Neutrophil (primary cell): Measurements from ENCODE around the gene TGFB1.

Experiments
- H3K27ac ChIP-seq: fragments of 200-600 bp; sonication (generic); 2 replicates; pipeline ENCODE4 v1.5.1; 2016; ENCODE audit warnings: mild to moderate bottlenecking, moderate library complexity
- H3K27me3 ChIP-seq: fragments of 200-600 bp; sonication (generic); 2 replicates; pipeline ENCODE4 v1.6.0; 2016; ENCODE audit warnings: mild to moderate bottlenecking
- H3K36me3 ChIP-seq: fragments of 200-600 bp; sonication (generic); 2 replicates; pipeline ENCODE4 v1.5.1; 2017
- H3K4me1 ChIP-seq, 2 experiments: fragments of 200-600 bp in 1 of 2; sonication (generic) in 1 of 2; 1 replicate in 1 of 2; 2 replicates in 1 of 2; pipeline versions ENCODE4 v1.5.1 to v1.6.1; 2013 to 2016; ENCODE audit warnings: low read depth in 1 of 2, low read length in 1 of 2, mild to moderate bottlenecking in 1 of 2, moderate library complexity in 1 of 2; ENCODE audit not compliant: control insufficient read depth in 1 of 2, insufficient read depth in 1 of 2
- H3K4me3 ChIP-seq, 2 experiments: fragments of 200-600 bp in 1 of 2; sonication (generic) in 1 of 2; 1 replicate in 1 of 2; 2 replicates in 1 of 2; pipeline ENCODE4 v1.5.1; 2013 to 2016; ENCODE audit warnings: low read depth in 1 of 2, low read length in 1 of 2, mild to moderate bottlenecking in 1 of 2, moderate library complexity in 1 of 2
- H3K9me3 ChIP-seq: fragments of 200-600 bp; sonication (generic); 2 replicates; pipeline ENCODE4 v1.5.1; 2016
- TF ChIP-seq, protein P1 (sequence below): fragments of 200-600 bp; sonication (generic); IDR thresholded peaks from 2 replicates; pipeline ENCODE4 v1.5.1; 2016; ENCODE audit warnings: antibody characterized with exemption

Gene TGFB1

GRCh38 chr19:41319500-41320184 is 34.1 kb downstream of the TGFB1 start:
- TF ChIP-seq, protein P1, sequence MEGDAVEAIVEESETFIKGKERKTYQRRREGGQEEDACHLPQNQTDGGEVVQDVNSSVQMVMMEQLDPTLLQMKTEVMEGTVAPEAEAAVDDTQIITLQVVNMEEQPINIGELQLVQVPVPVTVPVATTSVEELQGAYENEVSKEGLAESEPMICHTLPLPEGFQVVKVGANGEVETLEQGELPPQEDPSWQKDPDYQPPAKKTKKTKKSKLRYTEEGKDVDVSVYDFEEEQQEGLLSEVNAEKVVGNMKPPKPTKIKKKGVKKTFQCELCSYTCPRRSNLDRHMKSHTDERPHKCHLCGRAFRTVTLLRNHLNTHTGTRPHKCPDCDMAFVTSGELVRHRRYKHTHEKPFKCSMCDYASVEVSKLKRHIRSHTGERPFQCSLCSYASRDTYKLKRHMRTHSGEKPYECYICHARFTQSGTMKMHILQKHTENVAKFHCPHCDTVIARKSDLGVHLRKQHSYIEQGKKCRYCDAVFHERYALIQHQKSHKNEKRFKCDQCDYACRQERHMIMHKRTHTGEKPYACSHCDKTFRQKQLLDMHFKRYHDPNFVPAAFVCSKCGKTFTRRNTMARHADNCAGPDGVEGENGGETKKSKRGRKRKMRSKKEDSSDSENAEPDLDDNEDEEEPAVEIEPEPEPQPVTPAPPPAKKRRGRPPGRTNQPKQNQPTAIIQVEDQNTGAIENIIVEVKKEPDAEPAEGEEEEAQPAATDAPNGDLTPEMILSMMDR, result no peak
- Histone ChIP-seq H3K4me3 (no peak overlapping the region), H3K9me3 (no peaks in the 10 kb centered on the region), H3K36me3 (peaks cover 74% of the 10 kb centered on the region), H3K27ac (no peak overlapping the region), H3K4me1 (peaks cover 35 to 36% of the 10 kb centered on the region in 2 experiments), H3K27me3 (no peaks in the 10 kb centered on the region)

DNA sequence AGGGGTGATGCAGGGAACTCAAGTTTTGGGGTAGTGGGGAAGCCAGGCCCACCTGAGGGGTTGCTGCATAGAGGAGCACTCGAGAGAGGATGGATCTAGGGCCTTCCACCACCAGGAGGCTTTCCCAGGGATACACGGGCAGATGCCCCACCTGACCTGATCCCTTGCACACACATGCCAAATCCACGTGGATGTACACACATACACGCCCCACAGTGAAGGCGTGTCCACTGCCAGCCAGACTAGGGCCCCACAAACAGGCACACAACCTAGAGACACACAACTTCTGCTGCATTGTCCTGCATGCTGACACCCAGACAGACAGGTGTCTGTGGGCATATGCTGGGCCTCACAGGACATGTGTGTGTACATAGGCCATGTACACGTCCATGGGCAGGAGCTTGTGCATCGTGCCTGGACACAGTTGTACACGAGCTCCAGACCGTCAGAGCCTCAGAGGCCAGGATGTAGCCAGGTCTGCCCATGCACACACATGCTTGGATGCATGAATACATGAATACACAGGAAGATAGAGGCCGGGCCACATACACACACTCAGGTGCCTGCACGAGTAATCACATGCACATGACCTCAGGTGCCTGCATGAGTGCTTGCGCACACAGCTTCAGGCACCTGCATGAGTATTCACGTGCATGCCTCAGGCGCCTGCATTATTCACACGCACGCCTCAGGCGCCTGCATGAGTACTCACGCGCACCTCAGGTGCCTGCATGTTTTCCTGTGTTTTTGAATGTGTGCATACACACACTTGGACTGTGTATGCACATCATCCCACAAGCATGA is 34.8 kb downstream of the TGFB1 start:
- Histone ChIP-seq H3K4me1 (peaks cover 28 to 29% of the 10 kb centered on the region in 2 experiments), H3K36me3 (peaks cover 79% of the 10 kb centered on the region), H3K4me3 (no peak overlapping the region), H3K27me3 (no peaks in the 10 kb centered on the region), H3K9me3 (no peaks in the 10 kb centered on the region), H3K27ac (no peak overlapping the region)
- TF ChIP-seq, protein P1, result no peak

DNA sequence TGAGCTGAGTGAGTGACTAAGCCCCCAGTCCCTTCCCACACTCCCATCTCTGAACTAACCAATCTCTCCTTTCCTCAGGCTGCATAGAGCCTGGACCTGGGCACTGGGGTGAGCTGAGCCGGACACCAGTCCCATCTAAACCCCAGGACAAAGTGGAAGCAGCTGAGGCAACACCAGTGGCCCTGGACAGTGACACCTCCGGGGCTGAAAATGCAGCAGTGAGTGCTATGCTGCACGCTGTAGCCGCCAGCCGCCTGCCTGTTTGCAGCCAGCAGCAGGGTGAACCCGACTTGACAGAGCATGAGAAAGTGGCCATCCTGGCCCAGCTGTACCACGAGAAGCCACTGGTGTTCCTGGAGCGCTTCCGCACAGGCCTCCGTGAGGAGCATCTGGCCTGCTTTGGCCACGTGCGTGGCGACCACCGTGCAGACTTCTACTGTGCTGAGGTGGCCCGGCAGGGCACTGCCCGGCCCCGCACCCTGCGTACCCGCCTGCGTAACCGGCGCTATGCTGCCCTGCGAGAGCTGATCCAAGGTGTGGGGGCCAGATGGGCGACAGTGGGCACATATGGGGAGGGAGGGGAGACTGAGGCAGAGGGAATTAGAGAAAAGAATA is 37.3 kb downstream of the TGFB1 start:
- Histone ChIP-seq H3K27me3 (no peaks in the 10 kb centered on the region), H3K4me3 (no peak overlapping the region), H3K4me1 (peaks cover 4% of the 10 kb centered on the region in 2 experiments), H3K27ac (peak overlapping the region; percentile 15), H3K9me3 (no peaks in the 10 kb centered on the region), H3K36me3 (peaks cover 79% of the 10 kb centered on the region)
- TF ChIP-seq, protein P1, result no peak

- Histone ChIP-seq H3K27me3 (no peaks in the 10 kb centered on the region), H3K4me3 (no peak overlapping the region), H3K36me3 (peaks cover 38% of the 10 kb centered on the region), H3K9me3 (no peaks in the 10 kb centered on the region), H3K4me1 (peaks cover 40 to 46% of the 10 kb centered on the region in 2 experiments), H3K27ac (no peak overlapping the region)
- TF ChIP-seq, protein P1, result no peak
These were observed 42.1 kb downstream of the TGFB1 start for GRCh38 chr19:41311613-41312012.

DNA sequence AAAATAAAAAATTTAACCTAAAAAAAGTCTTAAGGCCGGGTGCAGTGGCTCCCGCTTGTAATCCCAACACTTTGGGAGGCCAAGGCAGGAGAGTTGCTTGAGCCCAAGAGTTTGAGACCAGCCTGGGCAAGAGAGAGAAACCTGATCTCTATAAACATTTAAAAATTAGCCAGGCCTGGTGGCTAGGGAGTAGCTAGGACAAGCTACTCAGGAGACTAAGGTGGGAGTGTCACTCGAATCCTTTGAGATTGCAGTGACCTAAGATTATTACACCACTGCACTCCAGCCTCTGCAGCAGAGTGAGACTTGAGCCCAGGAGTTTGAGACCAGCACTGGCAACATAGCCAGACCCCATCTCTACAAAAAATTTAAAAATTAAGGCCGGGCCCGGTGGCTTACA is 42.6 kb downstream of the TGFB1 start:
- peak overlapping the region; percentile 91 for H3K27ac ChIP-seq
- no peaks in the 10 kb centered on the region for H3K27me3 ChIP-seq
- H3K4me1 ChIP-seq, result peaks cover 45 to 51% of the 10 kb centered on the region in 2 experiments
- no peaks in the 10 kb centered on the region for H3K9me3 ChIP-seq
- TF ChIP-seq, protein P1, result no peak
- H3K36me3 ChIP-seq, result peaks cover 38% of the 10 kb centered on the region
- peak overlapping the region; percentile 93 to 98 for H3K4me3 ChIP-seq
